Inflammatory macrophage treated with lipopolysaccharide for 1 hour (primary cell): Measurements from ENCODE around the gene PDGFB.

ENCODE experiments used
- DNase-seq, 2 donors: peaks; one replicate each; pipeline ENCODE4 v3.0.0-alpha.2; 2020 to 2022

Gene PDGFB

GRCh38 chr22:39244496-39245129, at the start of gene PDGFB:
Gene PDGFB, minus strand, starts transcription at chr22:39244982. Its CDS starts 1,019 bp downstream, at chr22:39243963.
- peak; percentile 74 to 78 for DNase-seq

GRCh38 chr22:39293766-39294368, 49.1 kb upstream of the PDGFB start:
- no peak for DNase-seq

GRCh38 chr22:39292561-39293074, 47.8 kb upstream of the PDGFB start:
- peak; percentile 97 to 99 for DNase-seq

GRCh38 chr22:39292031-39292462, 47.3 kb upstream of the PDGFB start:
- DNase-seq: no peak

GRCh38 chr22:39291523-39291922, 46.7 kb upstream of the PDGFB start:
- no peak for DNase-seq

- peak; percentile 44 to 74 for DNase-seq
Observed at GRCh38 chr22:39290724-39291161, 46.0 kb upstream of the PDGFB start.

GRCh38 chr22:39289975-39290720, 45.4 kb upstream of the PDGFB start:
- no peak for DNase-seq

- DNase-seq: no peak
Observed at GRCh38 chr22:39289533-39289932, 44.8 kb upstream of the PDGFB start.

- DNase-seq: no peak
Observed at GRCh38 chr22:39288135-39288898, 43.5 kb upstream of the PDGFB start.

- peak; percentile 87 to 96 for DNase-seq
Observed at GRCh38 chr22:39287076-39287725, 42.4 kb upstream of the PDGFB start.

GRCh38 chr22:39284983-39285382, 40.2 kb upstream of the PDGFB start:
- no peak for DNase-seq

- DNase-seq: no peak
Observed at GRCh38 chr22:39284142-39284980, 39.6 kb upstream of the PDGFB start.

- DNase-seq: peak; percentile 45 to 76
Observed at GRCh38 chr22:39283322-39284141, 38.8 kb upstream of the PDGFB start.

GRCh38 chr22:39282645-39283321, 38.0 kb upstream of the PDGFB start:
- DNase-seq: peak; percentile 44 to 64

GRCh38 chr22:39281126-39281525, 36.3 kb upstream of the PDGFB start:
- no peak for DNase-seq

GRCh38 chr22:39280250-39280649, 35.5 kb upstream of the PDGFB start:
- no peak for DNase-seq

GRCh38 chr22:39279170-39279850, 34.5 kb upstream of the PDGFB start:
- no peak for DNase-seq

- no peak for DNase-seq
Observed at GRCh38 chr22:39278040-39278439, 33.3 kb upstream of the PDGFB start.

- DNase-seq: peak; percentile 80 to 81
Observed at GRCh38 chr22:39277142-39277607, 32.4 kb upstream of the PDGFB start.
